Gastroesophageal sphincter (tissue), 3 donors: ENCODE data around the gene PUM1.

Experiments
- CTCF ChIP-seq, 4 experiments: fragments of 200-600 bp in 2 of 4; fragments of 450-650 bp in 2 of 4; sonication (generic) in 1 of 4; IDR thresholded peaks; one replicate each; pipeline ENCODE4 v1.5.1; 2017 to 2019; ENCODE audit warnings: antibody characterized with exemption in 4 of 4, mild to moderate bottlenecking in 2 of 4, moderate library complexity in 2 of 4
- EP300 ChIP-seq: sonication (generic); formaldehyde crosslinking; IDR thresholded peaks from one replicate; pipeline ENCODE4 v1.6.1; 2017; ENCODE audit warnings: antibody characterized with exemption, mild to moderate bottlenecking
- POLR2A ChIP-seq, 2 donors: fragments of 450-650 bp; IDR thresholded peaks; one replicate each; pipeline ENCODE4 v1.6.1; 2017; ENCODE audit warnings: antibody characterized with exemption in 2 of 2, mild to moderate bottlenecking in 2 of 2, moderate library complexity in 1 of 2
- POLR2AphosphoS5 ChIP-seq: sonication (generic); formaldehyde crosslinking; IDR thresholded peaks from one replicate; pipeline ENCODE4 v1.6.1; 2017; ENCODE audit warnings: antibody characterized with exemption

GRCh38 chr1:30950053-30950452, 115.5 kb downstream of the PUM1 start:
- TF ChIP-seq CTCF (IDR thresholded peaks at IDR 0.05): no peak
- TF ChIP-seq POLR2AphosphoS5: no peak
- TF ChIP-seq POLR2A (IDR thresholded peaks at IDR 0.05): no peak
- TF ChIP-seq EP300: no peak
